NCI-H446 treated with DMSO at 0.1 percent for 48 hours (cell line): ENCODE measurements around the gene NCKAP5.
A peak's percentile ranks its signal among the peaks of the same experiment; 100 is the strongest.

Source experiments
- DNase-seq: peaks from one replicate; lab custom pipeline; 2025; lab: John Stamatoyannopoulos, UW

NCKAP5 gene

GRCh38 chr2:133568172-133568571 lies at the start of gene NCKAP5:
TSS of gene NCKAP5 (minus strand) at chr2:133568463. CDS start at chr2:133517526, 50,937 bp downstream.
- DNase-seq: no peak

- DNase-seq: no peak
Measured at GRCh38 chr2:133609664-133610063, 41.4 kb upstream of the NCKAP5 start.

GRCh38 chr2:133608291-133608690 lies 40.0 kb upstream of the NCKAP5 start:
- no peak for DNase-seq

- no peak for DNase-seq
Measured at GRCh38 chr2:133607679-133608078, 39.4 kb upstream of the NCKAP5 start.

- DNase-seq: no peak
Measured at GRCh38 chr2:133606616-133607015, 38.4 kb upstream of the NCKAP5 start.

GRCh38 chr2:133605766-133606137 lies 37.5 kb upstream of the NCKAP5 start:
- no peak for DNase-seq

- DNase-seq: no peak
Measured at GRCh38 chr2:133605011-133605765, 36.9 kb upstream of the NCKAP5 start.

GRCh38 chr2:133603109-133603508 lies 34.8 kb upstream of the NCKAP5 start:
- no peak for DNase-seq

GRCh38 chr2:133602538-133602937 lies 34.3 kb upstream of the NCKAP5 start:
- no peak for DNase-seq

- DNase-seq: no peak
Measured at GRCh38 chr2:133600266-133600928, 32.1 kb upstream of the NCKAP5 start.

GRCh38 chr2:133599811-133600210 lies 31.5 kb upstream of the NCKAP5 start:
- DNase-seq: peak; percentile 1

- DNase-seq: no peak
Measured at GRCh38 chr2:133599211-133599803, 31.0 kb upstream of the NCKAP5 start.

- no peak for DNase-seq
Measured at GRCh38 chr2:133598769-133599168, 30.5 kb upstream of the NCKAP5 start.

GRCh38 chr2:133596701-133597393 lies 28.6 kb upstream of the NCKAP5 start:
- no peak for DNase-seq

- peak; percentile 27 for DNase-seq
Measured at GRCh38 chr2:133591164-133591563, 22.9 kb upstream of the NCKAP5 start.

GRCh38 chr2:133589456-133589855 lies 21.2 kb upstream of the NCKAP5 start:
- DNase-seq: no peak

- DNase-seq: no peak
Measured at GRCh38 chr2:133588144-133588543, 19.9 kb upstream of the NCKAP5 start.

GRCh38 chr2:133586978-133587377 lies 18.7 kb upstream of the NCKAP5 start:
- no peak for DNase-seq

GRCh38 chr2:133581010-133581760 lies 12.9 kb upstream of the NCKAP5 start:
- no peak for DNase-seq

GRCh38 chr2:133579274-133579673 lies 11.0 kb upstream of the NCKAP5 start:
- DNase-seq: no peak

- no peak for DNase-seq
Measured at GRCh38 chr2:133576714-133577113, 8.5 kb upstream of the NCKAP5 start.

GRCh38 chr2:133574620-133575019 lies 6.4 kb upstream of the NCKAP5 start:
- DNase-seq: no peak
